Stimulated activated CD4-positive, alpha-beta T cell treated with anti-CD3 and anti-CD28 coated beads, Interleukin-1b, Interleukin-23, amount 100 ng/mL, for 1 hour (primary cell): ENCODE measurements around the gene DGKG.

Experiments used
- DNase-seq, 2 donors: peaks; one replicate each; pipeline ENCODE4 v3.0.0-alpha.2; 2020; ENCODE audit warnings: low read depth in 2 of 2

Gene DGKG

DNA sequence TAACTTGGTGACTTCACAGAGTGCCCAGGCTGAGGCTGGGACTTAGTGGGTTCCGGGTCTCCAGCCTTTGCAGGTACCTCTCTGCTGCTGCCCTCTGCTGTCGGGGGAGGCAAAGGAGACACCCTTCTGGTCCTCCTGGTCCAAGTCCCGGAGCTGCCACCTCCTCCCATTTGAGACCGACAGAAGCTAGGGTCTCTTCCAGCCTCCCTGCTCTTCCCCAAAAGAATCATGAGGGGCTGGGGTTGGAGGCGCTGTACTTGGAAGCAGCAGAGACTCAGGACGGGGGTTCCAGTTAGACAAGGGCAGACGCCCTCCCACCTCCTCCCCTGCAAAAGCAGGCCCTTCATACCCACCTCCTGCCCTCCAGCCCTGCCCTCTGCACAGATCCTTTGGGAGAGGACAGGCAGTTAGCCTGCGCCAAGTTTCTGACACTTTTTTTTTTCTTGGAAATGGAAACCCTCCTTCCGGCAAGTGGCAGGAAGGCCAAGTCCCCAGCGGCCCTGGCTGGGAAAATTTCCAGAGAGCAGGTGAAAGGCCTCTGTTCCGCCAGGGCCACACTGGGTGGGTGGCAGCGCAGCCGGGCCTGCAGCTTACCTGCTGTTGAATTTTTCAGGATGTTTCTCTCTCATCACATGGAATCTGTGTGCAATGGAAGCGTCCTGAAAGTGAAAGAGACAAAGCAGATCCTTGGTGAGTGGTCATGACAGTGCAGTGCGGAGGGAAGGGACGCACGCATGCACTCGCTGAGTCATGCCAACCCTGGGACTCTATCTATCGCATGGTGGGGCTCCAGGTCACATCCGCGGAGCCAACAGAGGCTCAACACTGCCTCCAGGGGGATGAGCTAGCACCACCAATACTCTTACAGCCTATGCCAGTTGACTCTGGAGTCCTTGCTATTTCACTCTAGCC lies 119.9 kb downstream of the DGKG start:
- no peak for DNase-seq

DNA sequence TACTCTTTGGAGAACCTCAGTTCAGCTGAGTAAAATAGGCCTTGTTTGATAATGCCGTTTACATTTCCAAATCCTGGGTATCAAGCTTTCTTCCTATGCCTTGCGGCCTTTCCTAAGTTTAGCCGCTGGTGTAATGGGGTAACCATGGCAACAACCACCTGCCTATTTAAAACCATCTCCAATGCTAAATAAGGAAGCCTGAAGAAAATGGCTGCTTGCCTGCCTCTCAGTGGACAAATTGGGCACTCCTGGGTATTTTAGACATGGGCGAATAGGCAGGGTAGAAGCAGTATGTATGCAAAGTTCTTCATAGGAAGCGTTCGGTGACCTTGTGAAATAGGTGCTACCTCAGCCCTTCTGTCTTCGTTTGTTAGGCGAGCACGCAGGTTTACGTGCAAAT lies 122.7 kb downstream of the DGKG start:
- no peak for DNase-seq

DNA sequence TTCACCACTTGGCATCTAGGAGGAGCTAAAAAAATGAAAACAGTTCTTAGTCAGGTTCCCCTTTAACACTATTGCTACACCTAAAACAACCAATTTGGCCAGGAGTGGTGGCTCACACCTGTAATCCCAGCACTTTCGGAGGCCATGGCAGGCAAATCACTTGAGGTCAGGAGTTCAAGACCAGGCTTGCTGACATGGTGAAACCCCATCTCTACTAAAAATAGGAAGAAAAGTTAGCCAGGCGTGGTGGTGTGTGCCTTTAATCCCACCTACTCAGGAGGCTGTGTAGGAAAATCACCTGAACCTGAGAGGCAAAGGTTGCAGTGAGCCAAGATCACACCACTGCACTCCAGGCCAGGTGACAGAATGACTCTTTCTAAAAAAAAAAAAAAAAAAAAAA lies 124.1 kb downstream of the DGKG start:
- DNase-seq, result no peak

DNA sequence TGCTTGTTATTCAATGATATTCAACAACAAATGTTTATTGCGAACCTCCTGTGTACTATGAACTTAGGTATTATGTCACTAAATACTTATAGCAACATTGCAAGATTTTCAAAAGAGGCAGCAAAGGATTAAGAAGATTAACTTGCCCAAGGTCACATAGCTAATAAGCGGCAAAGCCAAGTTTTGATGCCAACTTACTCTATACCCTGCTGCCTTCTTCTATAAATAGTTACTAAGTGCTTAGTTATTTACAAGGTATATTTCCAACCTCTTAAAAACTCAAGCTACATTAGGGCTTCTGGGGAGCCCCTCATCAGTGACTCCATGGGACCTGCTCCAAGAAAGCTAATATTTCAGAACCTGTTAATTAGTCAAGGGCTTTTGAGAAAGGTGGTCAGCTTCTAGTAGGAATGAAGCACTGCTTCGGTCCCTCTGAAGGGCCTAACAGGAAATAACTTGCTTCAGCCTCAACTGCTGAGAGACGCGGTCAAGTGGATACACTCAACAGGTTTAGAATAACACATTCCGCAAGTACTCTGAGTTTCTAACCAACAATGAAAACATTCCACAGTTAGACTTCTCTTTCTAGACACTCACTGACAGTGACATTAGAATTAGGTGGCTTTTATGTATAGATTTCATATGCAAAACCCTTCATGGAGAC lies 125.5 kb downstream of the DGKG start:
- no peak for DNase-seq

DNA sequence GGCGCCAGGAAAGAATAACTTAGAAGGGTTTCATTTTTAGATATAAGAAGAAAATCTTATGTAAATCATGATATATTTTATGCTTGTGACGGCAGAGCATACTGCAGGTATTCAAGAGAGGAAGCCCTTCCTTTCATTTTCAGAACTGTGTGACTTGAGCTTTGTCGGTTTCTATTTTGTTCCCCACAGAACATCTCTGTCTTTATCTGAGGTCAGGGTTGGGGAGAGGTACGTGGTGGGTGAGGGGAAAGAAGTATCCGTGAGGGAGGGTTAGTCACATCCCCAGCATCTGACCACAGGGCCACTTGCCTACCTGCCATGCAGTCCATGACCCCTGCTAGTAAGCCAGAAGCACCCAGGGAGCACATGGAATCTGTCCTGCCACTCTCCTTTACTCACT lies 126.5 kb downstream of the DGKG start:
- DNase-seq, result no peak

DNA sequence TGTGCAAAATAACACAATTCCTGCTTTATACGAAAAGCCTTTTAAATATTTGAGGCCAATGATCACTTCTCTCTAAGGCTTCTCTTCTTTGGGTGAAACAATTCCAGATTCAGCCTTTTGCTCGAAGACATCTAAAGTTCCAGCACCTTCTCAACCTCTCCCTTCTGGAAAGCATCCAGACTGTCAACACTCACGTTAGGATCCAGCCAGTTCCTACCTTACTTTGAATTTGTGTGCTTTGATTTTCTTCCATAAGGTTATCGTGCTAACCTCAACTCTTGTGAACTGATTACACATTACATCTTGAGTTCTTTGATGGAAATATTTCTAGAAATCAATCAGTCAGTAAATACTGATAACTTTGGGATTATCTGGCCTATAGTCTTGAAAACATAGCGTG lies 127.9 kb downstream of the DGKG start:
- DNase-seq, result no peak

DNA sequence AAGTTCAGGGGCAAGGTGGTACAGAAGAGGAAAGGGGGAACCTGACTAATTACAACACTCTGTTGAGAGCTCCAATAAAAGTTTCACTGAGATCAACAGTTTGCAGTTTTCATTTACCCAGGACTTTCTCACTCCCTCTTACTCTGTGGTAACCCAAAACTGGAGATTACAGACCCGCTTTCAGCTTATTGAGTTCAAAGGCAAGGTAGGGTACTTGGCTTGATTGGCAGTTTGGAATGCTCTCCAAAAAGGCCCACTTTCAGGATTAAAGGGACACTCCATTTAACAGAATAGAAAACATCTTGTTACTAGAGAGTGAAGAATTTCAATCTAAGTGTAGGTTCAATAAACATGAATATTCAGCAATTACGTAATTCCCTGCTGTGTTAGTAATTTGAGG lies 135.6 kb downstream of the DGKG start:
- no peak for DNase-seq

DNA sequence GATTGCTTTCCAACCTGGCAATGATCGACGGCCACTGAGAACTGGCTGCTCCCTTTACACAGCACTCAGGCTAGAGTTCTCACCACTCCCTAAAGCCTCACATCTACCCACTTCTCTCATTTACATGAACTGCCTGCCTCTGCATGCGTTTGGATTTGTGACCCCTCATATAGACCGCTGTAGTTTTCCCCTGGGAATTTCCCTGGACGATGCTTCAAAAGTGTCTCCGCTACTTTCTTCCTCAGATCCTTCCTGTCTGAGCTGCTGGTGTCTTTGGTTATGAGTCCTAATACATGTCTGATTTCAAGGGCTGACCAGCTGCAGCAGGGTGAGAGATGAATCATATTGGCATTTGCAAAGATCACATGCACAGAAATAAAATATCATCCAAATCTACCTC lies 136.4 kb downstream of the DGKG start:
- DNase-seq, result no peak

DNA sequence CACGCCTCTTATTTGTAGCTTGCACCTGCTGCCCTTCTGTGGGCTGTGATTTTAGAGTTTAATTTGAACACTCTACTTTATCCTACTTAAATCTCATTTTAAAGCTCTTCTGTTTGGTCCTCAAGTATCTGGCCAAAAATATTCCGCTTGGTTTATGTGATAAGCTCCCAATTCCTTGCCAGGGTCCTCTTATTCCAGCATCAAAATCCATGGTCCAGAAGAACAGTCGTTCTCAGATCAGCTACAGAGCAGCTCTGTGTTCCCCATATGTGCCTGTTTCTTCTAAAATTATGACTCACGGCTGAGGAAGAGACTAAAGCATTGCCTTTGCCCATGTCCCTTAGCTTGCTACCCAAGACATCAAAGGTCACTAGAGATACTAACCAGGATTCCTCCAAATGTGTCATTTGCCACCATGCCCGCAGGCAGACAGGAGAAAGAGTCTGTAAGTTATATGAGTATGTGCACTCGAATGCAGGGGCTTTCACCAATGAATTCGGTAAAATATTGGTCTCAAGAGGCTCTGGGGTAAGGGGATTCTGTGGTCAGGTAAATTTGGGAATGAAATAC lies 137.9 kb downstream of the DGKG start:
- no peak for DNase-seq

DNA sequence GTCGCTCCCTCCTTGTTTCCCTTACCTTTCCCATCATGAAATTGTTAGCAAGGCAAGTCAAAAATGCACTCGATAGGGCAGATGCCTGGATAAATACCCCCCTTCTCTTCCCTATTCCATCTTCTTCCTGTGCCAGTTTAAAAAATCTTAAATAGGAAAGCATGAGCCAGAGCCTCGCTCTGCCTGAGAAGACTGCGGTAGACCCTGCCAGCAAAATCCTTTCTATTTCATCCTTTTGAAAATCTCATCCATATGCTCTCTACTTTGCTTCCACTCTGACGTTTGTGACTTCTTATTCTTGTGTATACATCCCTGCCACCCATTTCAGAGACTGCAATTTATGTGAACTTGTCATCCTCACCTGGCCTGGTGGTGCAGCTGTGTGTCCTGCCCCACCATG lies 138.6 kb downstream of the DGKG start:
- no peak for DNase-seq

DNA sequence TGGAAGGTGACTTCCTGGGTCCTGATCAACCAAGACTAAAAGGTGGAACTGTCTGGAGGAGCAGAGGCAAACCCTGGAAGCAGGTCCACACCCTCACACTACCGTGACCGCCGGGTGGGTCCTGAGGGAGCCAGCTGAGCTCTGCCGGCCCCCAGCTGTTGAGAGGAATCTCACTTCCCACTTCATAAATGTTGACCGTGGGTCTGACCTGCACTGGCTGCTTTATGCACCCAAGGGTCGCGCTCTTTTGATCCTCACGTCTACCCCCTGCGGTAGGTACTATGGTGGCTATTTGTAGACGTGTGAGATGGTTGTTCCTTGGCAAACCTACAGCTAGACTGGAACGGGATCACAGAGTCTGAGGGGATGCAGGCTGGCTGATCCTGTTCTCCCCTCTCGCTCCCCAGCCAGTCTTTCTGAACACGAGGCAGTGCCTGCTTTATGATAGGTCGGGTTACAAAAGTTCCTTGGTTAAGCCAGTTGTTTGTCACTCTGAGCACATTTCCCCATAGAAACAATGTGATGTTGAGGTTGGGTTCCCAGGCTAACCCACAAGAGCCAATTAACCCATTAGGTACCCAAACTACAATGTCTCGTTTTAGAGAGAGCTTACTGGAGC lies 140.2 kb downstream of the DGKG start:
- DNase-seq, result no peak

DNA sequence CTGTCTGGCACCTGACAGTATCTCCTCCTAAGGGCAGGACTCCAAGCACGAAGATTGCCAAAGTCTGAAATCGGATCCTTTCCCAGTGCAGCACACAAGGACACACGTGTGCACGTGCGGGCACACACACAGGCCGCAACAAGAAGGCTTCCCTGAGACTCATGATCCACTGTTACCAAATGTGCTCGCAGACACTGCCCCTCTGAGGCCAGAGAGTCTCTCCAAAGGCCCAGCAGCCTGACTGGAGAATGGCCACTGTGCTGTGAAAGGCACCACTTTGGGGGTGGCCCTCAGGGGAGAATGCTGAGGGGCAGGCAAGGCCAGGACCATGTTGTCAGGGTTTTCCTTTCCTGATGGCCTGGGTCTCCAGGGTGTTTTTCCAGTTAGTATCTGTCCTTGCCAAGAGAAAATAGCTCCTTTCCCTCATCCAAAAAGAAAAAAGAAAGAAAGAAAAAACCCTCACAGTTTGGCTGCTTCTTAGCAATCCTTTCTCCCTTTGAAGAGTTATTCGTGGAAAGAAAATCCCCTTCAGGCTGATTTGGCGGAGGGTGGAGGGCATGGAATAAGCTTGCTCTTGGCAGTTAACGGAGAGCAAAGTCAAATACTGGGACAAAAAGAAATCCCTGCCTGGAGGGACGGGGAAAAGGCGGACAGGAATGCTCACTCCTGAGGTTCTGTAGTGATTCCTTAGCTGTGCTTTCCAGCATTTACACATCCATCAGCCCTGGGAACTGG lies 141.0 kb downstream of the DGKG start:
- DNase-seq, result no peak

DNA sequence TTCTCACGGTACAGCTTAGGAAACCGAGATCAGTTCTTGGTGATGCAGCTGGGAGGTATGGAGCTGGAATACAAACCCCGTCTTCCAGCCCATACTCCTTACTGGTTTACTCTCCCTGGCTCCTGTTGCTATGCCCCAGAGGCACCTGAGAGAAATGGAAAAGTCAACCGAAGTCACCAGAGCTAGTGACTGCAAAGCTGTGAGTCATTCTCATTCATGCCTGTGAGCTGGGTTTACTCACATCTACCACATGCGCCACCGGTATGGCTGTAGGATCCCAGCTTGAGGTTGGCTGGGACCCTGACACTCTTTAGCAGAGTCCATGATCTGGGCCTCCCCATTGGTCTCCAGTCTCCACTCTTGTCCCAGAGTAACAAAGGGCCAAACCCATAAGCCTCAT lies 141.7 kb downstream of the DGKG start:
- no peak for DNase-seq

DNA sequence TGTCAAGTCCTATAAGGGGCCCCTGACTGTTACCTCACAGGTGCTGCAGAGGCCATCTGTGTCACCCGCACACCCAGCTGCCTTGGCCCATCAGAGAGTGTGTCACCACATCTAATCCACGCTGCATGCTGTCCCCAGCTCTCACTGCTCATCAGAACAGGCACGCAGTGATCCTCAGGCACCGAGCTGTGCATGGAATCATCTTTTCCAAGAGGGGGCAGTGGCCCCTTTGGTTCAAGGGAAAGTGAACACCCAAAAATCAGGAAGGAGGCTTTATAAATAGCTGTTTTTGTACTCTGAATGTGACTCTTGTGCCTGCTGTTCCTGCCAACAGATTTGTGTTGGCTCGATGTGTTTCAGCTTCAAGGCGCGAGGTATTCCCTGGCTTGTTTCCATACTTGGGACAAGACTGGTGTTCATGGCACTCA lies 142.8 kb downstream of the DGKG start:
- no peak for DNase-seq

DNA sequence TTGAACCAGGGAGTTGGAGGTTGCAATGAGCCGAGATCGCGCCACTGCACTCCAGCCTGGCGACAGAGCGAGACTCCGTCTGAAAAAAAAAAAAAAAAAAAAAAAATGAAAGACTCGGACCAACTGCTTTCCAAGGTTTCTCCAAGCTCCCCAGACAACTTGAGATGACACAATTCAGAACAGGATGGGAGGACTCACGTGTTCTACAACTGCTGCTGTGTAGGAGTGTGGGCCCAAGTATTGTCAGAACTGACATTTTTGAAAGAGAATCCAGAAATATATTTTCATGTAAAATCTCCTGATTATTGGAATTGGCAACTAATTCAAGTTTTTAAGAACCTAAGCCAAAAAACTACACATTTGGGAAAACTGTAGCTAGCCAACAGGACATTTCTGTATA lies 143.6 kb downstream of the DGKG start:
- DNase-seq, result no peak

DNA sequence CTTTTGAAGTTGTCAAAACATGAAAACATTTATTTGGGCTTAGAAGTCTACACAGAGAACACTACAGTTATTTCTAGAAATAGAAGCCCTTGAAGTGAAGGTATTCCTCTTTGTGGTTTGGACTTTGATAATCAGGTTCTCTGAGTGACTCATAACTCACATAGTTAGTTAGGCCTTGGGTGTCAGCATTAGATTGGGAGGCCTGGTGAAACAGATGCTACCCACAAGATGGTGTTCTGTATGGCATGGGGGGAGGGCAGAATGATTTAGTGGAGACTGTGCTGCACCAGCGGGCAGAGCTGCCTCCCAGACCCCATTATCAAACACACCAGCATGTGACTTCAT lies 144.2 kb downstream of the DGKG start:
- no peak for DNase-seq

DNA sequence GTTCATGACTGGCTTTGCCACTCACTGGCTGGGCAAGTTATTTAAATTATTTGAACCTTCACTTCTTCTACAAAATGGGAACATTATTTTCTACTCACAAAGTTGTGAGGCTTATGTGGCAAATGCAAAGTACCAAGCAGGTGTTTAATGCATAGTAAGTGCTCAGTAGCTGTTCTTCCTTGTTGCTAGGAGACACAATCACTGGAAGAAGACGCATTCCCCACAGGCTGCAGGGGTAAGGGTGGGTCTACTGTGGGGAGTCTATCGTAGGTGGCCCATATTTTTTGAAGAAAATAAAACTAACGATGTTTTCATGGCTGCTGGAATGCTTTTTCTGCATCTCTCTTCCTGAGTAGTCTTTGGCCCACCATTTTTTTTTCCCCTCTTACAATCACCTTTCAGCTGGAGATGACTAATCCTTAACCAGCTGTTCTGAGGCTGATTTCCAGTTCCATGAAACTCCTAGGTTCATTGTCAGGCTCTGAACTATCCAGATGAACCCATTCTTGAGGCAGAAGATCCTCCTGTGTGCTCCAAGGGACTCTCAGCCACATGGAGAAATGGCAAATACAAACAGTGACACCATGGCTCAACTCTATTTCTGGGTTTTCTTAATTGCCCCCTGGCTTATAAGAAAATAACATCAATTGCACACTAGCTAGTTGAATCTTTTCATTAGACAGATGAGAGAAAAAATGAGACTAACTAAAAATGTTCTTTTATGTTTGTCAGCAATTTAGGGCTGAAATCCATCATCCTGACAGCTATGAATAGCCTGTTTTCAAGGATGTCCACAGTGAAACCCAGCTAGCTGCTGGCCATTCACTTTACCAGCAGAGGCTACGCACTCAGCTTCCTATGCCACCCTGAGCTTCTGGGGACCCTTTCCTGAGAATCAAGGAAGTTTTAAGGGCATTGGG lies 144.9 kb downstream of the DGKG start:
- DNase-seq, result no peak

DNA sequence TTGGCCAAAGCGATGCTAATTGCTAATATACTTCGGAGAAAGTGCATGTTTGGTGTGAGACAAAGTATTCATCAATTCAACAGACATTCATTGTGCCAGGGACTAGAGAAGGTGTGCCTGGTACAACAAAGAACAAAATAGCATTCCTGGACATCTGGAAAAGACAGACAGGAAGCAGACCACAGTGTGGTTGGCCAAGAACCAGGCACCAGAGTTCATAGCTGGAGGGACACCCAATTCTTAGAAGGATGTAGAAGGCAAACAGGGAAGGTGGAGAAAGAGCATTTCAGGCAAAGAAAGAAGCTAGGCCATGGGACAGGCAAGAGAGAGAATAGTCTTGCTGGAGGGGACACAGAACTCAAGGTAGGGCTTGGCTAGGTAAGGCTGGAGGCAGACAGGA lies 147.4 kb downstream of the DGKG start:
- DNase-seq, result no peak

DNA sequence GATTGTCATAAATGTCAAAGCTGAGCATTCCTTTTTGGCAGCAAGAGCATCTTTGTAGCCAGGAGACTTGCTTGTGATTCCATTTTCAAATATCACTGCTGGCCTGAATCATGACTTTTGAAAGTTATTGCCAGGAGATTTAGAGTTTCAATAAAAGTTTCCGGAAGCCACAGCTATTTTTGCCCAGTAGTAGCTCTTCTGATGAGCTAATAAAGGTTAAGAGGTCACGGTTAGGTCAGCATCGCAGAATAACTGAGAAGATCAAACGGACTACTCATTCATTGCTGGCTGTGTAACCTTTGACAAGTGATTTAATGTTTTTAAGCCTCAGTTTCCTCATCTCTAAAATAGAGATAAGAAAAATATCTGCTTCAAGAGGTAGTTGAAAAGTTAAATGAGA lies 148.1 kb downstream of the DGKG start:
- no peak for DNase-seq

DNA sequence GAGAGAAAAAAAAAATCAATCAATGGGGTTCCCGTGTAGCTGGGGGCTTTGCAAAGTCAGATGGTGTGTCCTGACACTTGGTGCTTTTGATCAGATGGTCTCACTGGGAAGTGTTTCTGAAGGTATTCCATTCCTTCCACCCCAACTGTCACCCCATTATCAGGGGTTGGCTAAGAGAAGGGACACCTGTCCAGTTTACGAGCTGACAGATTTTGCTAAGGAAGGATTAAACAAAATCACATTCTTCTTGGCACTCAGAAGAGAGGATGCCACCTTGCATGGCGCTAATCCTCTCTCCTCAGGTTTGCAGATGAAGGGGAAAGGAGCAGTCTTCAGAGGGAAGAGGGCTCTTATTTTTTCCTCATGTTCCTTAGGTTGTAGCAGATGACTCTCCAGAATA lies 149.4 kb downstream of the DGKG start:
- no peak for DNase-seq
